Coronary artery (tissue), 2 donors: ENCODE measurements around the gene DISP3.

Source experiments
- DNase-seq: peaks from one replicate; pipeline ENCODE4 v3.0.0-alpha.2; 2017; ENCODE audit warnings: low spot score
- H3K27ac ChIP-seq, 2 donors: fragments of 200-600 bp; sonication (generic); one replicate each; pipeline ENCODE4 v1.5.1; 2016 to 2019
- H3K4me3 ChIP-seq: fragments of 200-600 bp; sonication (generic); 2 replicates; pipeline ENCODE4 v1.5.1; 2016; ENCODE audit warnings: mild to moderate bottlenecking, moderate library complexity
- CTCF ChIP-seq: fragments of 200-600 bp; sonication (generic); IDR thresholded peaks from one replicate; pipeline ENCODE4 v1.5.1; 2019; ENCODE audit warnings: antibody characterized with exemption

Gene DISP3

GRCh38 chr1:11481019-11481418, 2.1 kb downstream of the DISP3 start:
- Histone ChIP-seq H3K4me3 (no peak overlapping the region), H3K27ac (no peak overlapping the region)
- no peak for TF ChIP-seq CTCF
- no peak for DNase-seq

- DNase-seq, result no peak
- H3K4me3 ChIP-seq, result no peak overlapping the region
- H3K27ac ChIP-seq, result no peak overlapping the region
- TF ChIP-seq CTCF, result no peak
Measured at GRCh38 chr1:11482198-11482597, 3.2 kb downstream of the DISP3 start.

GRCh38 chr1:11482701-11483479, 3.9 kb downstream of the DISP3 start:
- no peak overlapping the region for H3K27ac ChIP-seq

GRCh38 chr1:11483581-11484320, 4.8 kb downstream of the DISP3 start:
- H3K27ac ChIP-seq, result no peak overlapping the region
- H3K4me3 ChIP-seq, result no peak overlapping the region
- TF ChIP-seq CTCF, result no peak
- no peak for DNase-seq

More at GRCh38 chr1:11482701-11483479, 3.9 kb downstream of the DISP3 start:
- no peak overlapping the region for H3K4me3 ChIP-seq
- TF ChIP-seq CTCF, result no peak
- DNase-seq, result no peak

GRCh38 chr1:11484321-11484655, 5.3 kb downstream of the DISP3 start:
- DNase-seq, result no peak
- no peak for TF ChIP-seq CTCF
- Histone ChIP-seq H3K4me3 (no peak overlapping the region), H3K27ac (no peak overlapping the region)

GRCh38 chr1:11485191-11485590, 6.2 kb downstream of the DISP3 start:
- H3K4me3 ChIP-seq, result no peak overlapping the region
- TF ChIP-seq CTCF, result no peak
- H3K27ac ChIP-seq, result no peak overlapping the region
- no peak for DNase-seq
